Myocyte (in vitro differentiated cells): ENCODE measurements around the gene PRKCA. TPM values are rescaled to one million over a fixed set of nuclear protein-coding genes. Genes with fewer than 3 reads are reported as not detected.
A peak's percentile ranks its signal among the peaks of the same experiment; 100 is the strongest.

ENCODE experiments used
- DNase-seq: peaks from one replicate; pipeline ENCODE4 v3.0.0-alpha.2; 2012; ENCODE audit warnings: low read depth
- total RNA-seq: library from RNA; depleted of rRNA; stranded (reverse); fragments of >200 nt; gene quantifications from 2 replicates; pipeline ENCODE4 v1.2.3, GENCODE V29; 2014

Gene PRKCA
- total RNA-seq, 1 donor from 2014 or later, result 8.6 TPM

GRCh38 chr17:66671156-66671555, 368.7 kb downstream of the PRKCA start:
- DNase-seq, result no peak

GRCh38 chr17:66673668-66674276, 371.4 kb downstream of the PRKCA start:
- DNase-seq, result peak; percentile 81

DNA sequence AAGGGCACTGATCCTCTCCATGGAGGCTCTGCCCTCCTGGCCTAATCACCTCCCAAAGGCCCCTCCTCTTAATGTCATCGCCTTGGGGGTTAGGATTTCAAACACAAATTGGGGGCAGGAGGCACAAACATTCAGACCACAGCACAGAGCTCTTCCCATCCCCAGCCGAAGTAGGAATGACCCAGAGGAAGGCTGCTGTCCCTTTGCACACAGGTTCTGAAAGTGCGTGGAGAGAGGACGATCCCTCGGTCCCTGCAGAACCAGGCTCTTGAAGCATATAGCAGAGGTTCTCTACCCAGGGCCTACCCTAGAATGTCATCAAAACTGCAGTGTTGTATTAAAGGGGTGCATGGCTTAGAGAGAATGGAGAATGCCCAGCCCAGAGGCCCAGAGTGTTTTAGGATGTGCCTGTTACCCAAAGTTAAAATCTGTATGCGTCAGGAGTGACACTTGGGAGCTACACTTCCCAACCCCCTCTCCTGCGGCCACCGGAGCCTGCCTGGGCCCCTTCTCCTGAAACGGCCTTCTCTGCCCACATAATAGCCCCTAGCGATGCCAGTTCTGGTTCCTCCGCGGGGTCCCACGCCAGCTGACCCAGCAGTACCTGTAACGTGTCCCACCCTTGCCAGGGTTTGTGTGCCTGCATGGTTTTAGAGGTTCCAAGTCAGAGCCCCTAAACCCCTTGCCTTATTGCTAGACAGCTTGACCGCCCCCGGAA, 373.0 kb downstream of the PRKCA start:
- no peak for DNase-seq

DNA sequence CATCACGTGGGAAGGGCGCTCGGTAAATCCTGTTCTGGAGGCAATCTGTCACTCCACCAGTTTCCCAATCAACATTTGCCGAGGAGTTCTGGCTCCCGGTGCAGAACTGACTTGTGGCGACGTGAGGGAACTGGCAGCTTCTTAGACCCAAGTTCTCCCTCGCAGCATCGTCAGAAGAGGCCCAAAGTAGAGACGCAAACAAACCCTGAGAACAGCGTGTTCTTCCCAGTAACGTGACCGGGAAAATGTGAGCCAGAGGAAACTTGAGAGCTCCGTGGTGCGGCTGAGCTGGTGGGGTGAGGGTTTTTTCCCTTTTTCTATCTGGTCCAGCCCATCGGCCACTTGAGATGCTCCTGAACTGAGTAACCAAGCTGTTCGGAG, 373.6 kb downstream of the PRKCA start:
- DNase-seq, result no peak

DNA sequence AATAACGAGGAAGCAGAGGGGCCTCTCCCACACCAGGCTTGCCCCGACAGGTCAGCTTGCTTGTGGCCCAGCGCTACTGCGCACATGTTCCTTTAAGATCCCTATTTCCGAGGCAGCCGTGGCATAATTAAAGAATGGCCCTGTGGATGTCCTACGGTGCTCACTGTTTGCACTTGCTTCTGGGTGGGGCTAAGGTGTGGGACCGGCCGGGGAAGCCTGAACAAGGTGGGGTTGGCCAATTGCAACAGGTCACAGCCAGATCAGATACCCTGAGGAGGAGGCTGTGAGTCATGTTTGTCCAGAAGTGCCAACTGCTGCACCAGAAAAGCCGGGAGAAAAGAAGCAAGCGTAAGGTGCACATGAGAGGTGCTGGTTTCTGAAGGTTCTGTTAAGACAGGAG, 374.0 kb downstream of the PRKCA start:
- no peak for DNase-seq

- DNase-seq, result no peak
Measured at GRCh38 chr17:66677201-66677981, 375.0 kb downstream of the PRKCA start.

- DNase-seq, result no peak
Measured at GRCh38 chr17:66678061-66678460, 375.6 kb downstream of the PRKCA start.

DNA sequence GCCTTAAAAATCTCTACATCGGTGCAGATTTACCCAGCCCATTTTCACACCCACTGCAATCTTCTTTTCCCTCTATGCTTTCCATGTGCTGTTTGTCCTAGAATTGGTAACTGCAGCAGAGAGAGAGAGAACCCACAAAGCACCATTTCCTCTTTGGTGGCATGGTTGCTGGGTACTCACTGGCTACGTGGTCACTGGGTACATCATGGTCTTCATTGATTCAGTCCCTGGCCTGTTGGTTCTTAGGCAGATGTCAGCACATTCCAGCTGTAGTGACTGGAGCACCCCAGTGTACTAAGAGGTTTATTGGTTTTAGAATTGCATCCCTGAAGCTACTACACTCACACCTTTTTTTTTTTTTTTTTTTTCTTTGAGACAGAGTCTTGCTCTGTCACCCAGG, 376.4 kb downstream of the PRKCA start:
- no peak for DNase-seq

- DNase-seq, result no peak
Measured at GRCh38 chr17:66679631-66680517, 377.5 kb downstream of the PRKCA start.

- DNase-seq, result no peak
Measured at GRCh38 chr17:66682283-66682682, 379.9 kb downstream of the PRKCA start.

GRCh38 chr17:66684261-66684660, 381.8 kb downstream of the PRKCA start:
- DNase-seq, result no peak

DNA sequence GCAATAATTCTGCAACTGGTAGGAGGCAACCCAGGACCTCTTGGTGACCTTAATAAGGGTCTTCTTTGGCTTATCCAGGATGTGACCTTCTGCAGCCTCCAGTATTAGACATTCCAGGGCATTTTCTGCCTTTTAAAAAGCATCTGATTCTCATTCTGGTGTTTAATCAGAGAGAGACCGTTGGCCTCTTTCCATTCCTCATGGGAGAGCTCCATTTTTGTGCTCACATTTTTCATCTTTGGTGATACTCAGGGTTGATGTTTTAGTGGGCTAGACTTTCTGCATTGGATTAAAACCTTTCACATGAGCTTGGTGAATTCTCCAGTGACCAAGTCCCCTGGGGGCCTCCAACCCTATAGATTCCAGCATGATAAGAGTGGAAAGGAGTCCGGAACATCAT, 382.3 kb downstream of the PRKCA start:
- no peak for DNase-seq

DNA sequence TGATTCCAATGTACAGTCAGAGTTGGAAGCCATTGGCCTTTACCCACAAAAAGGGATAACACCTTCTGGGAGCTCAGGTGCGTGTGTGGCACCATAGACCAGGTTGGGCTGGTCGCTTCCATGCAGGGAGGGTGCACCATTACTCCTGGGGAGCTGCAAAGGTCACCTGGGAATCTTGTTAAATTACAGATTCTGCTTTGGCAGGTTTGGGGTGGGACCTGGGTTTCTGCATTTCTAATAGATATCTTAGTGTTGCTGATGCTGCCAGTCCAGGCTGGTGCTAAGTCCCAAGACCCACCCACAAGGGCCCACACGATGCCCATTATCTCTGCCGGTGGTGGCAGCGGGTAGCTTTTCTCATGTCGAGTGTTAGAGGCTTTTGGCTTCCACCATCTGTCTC, 384.2 kb downstream of the PRKCA start:
- DNase-seq, result no peak

- no peak for DNase-seq
Measured at GRCh38 chr17:66687570-66688284, 385.3 kb downstream of the PRKCA start.

- no peak for DNase-seq
Measured at GRCh38 chr17:66689221-66689620, 386.8 kb downstream of the PRKCA start.

- DNase-seq, result no peak
Measured at GRCh38 chr17:66690166-66690565, 387.8 kb downstream of the PRKCA start.

DNA sequence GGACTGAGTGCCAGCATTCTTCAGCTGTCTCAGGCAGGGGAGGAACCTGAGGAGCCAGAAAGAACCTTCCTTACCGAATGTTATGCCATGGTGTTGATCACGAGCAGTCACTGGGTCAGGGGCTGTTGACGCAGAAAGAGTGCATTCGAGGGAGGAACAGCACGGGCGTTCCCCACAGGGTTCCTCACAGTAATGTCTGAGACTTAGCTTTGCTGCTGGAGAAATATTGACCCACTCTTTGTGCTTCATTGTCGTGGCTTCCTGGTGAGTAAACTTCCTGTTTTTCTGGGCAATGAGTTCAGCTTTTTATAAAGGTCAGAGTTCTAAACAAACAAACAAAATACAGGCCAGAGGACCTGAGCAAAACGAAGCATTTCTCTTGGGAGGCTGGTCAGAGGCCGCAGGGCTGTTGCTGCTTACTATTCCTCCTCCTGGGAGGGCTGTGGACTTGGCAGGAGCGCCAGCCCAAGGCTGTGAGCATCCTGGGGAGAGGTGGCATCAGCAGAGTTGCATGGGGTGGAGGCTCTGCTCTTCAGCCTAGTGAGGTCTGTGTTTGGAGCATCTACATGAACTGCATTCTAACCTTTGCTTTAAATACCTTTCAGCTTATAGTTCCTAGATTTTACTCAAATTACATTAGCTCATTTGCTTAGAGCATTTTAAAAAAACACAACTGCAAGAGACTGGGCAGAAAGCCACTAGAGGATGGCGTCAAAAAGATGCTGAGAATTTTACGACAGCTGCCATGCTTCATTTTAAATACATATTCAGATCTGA, 389.4 kb downstream of the PRKCA start:
- DNase-seq, result no peak

GRCh38 chr17:66692421-66692690, 389.9 kb downstream of the PRKCA start:
- DNase-seq, result no peak

DNA sequence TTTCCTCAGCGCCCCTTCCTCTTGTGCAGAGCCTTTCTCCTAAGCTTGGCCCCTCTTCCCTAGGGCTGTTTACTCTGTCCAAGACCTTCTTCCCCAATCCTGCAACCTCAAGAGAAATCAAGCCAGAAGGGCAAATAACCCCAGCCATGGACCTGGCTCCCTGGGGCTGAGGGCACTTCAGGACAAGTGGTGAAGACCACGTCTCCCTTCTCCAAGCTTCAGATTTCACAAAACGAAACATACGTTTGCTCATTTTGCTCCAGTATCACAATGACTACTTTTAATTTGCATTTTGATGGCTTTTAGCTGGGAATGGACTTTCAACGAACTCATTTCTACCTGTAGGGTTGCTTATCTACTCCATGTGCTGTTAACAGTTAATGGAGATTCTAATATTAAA, 392.7 kb downstream of the PRKCA start:
- no peak for DNase-seq

DNA sequence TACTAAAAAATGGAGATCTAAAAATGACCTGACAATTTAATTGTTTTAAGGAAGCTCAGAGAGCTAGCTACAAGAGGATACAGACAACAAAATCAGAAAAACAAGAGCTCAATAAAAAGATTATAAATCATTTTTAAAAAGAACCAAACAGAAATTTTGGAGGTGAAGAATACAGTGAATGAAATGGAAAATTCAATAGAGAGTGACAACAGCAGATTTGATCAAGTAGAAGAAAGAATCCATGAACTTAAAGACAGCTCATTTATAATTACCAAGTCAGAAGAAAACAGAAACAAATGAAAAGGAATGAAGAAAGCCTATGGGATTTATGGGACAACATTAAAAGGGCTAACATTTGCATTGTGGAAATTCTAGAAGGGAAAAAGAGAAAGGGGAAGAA, 395.9 kb downstream of the PRKCA start:
- DNase-seq, result no peak
